Fibroblast of villous mesenchyme (primary cell): ENCODE measurements around the gene CRACDL. TPM values are rescaled to one million over a fixed set of nuclear protein-coding genes. Genes with fewer than 3 reads are reported as not detected.

Source experiments
- DNase-seq: peaks from one replicate; pipeline ENCODE4 v3.0.0-alpha.2; 2010; ENCODE audit warnings: low read depth
- H3K4me3 ChIP-seq: 2 replicates; pipeline ENCODE4 v1.5.1; 2011; ENCODE audit warnings: low read depth, mild to moderate bottlenecking, low read length
- CTCF ChIP-seq: IDR thresholded peaks from 2 replicates; pipeline ENCODE4 v1.5.1; 2012; ENCODE audit warnings: low read depth, mild to moderate bottlenecking, low read length; ENCODE audit not compliant: insufficient read depth
- total RNA-seq: library from RNA; depleted of rRNA; stranded (reverse); fragments of >200 nt; gene quantifications from 2 replicates; pipeline ENCODE4 v1.2.3, GENCODE V29; 2012

The CRACDL gene
- total RNA-seq, 1 donor, result not detected

GRCh38 chr2:98802344-98802743, 133.7 kb downstream of the CRACDL start:
- H3K4me3 ChIP-seq, result no peak overlapping the region
- no peak for TF ChIP-seq CTCF
- no peak for DNase-seq

- no peak overlapping the region for H3K4me3 ChIP-seq
- no peak for TF ChIP-seq CTCF
- DNase-seq, result no peak
These were observed 134.1 kb downstream of the CRACDL start for GRCh38 chr2:98801921-98802321.

GRCh38 chr2:98801286-98801685, 134.7 kb downstream of the CRACDL start:
- H3K4me3 ChIP-seq, result no peak overlapping the region
- no peak for DNase-seq
- no peak for TF ChIP-seq CTCF

- no peak overlapping the region for H3K4me3 ChIP-seq
- no peak for TF ChIP-seq CTCF
- no peak for DNase-seq
These were observed 135.5 kb downstream of the CRACDL start for GRCh38 chr2:98800330-98801064.

GRCh38 chr2:98799375-98800329, 136.4 kb downstream of the CRACDL start:
- TF ChIP-seq CTCF, result no peak
- no peak for DNase-seq

GRCh38 chr2:98796775-98797544, 139.1 kb downstream of the CRACDL start:
- H3K4me3 ChIP-seq, result no peak overlapping the region
- no peak for TF ChIP-seq CTCF
- no peak for DNase-seq

More at GRCh38 chr2:98799375-98800329, 136.4 kb downstream of the CRACDL start:
- H3K4me3 ChIP-seq, result no peak overlapping the region
